ENCODE data around the gene ANGPTL4. TPM values are rescaled to one million over a fixed set of nuclear protein-coding genes. Genes with fewer than 3 reads are reported as not detected.
A peak's percentile ranks its signal among the peaks of the same experiment; 100 is the strongest.

Gene ANGPTL4
- total and polyA plus RNA-seq, 8 donors, result 2.8 to 169 (median 34.6) TPM

DNA sequence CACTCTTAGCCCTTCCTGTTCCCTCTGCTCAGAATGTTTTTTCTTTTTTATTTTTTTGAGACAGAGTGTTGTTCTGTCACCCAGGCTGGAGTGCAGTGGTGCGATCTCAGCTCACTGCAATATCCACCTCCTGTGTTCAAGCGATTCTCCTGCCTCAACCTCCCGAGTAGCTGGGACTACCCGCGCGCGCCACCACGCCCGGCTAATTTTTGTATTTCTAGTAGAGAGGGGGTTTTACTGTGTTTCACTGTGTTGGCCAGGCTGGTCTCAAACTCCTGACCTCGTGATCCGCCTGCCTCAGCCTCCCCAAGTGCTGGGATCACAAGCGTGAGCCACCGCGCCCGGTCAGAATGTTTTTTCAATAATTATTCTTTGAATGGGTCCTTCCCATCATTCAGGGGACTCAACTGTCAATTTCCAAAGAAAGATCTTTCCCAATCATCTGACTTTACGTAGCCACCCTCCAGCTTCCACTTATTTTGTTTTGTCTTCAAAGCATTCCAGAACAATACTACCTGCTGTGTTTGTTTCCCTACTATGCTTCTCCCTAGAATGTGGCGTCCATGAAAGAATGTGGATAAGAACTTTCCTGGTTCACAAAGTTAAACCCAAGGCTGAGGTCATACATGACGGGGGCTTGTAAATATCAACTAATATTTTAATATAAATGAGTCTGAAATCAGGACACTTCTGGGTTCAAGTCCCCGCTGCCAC lies 44.0 kb upstream of the ANGPTL4 start:
- Histone ChIP-seq H3K27me3 (no peaks in the 10 kb centered on the region), H3K4me1 (peaks cover 8 to 23% (median 9%) of the 10 kb centered on the region in 3 donors), H3K36me3 (peaks cover 0 to 18% (median 9%) of the 10 kb centered on the region in 3 donors), H3K4me3 (peak overlapping the region in 3 of 4 donors; percentile 61 to 93 (median 91)), H3K9me3 (no peaks in the 10 kb centered on the region), H3K27ac (no peak overlapping the region)
- DNase-seq, result no peak
- TF ChIP-seq, protein P1, sequence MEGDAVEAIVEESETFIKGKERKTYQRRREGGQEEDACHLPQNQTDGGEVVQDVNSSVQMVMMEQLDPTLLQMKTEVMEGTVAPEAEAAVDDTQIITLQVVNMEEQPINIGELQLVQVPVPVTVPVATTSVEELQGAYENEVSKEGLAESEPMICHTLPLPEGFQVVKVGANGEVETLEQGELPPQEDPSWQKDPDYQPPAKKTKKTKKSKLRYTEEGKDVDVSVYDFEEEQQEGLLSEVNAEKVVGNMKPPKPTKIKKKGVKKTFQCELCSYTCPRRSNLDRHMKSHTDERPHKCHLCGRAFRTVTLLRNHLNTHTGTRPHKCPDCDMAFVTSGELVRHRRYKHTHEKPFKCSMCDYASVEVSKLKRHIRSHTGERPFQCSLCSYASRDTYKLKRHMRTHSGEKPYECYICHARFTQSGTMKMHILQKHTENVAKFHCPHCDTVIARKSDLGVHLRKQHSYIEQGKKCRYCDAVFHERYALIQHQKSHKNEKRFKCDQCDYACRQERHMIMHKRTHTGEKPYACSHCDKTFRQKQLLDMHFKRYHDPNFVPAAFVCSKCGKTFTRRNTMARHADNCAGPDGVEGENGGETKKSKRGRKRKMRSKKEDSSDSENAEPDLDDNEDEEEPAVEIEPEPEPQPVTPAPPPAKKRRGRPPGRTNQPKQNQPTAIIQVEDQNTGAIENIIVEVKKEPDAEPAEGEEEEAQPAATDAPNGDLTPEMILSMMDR (IDR thresholded peaks at IDR 0.05), result no peak
- no peak for ATAC-seq
- intact Hi-C loops (cut with DNase I), result no loop called here
- no peak for FAIRE-seq
- WGBS, 2 donors, result 76 to 81% methylated on average over 19 of the region's 19 CpGs

DNA sequence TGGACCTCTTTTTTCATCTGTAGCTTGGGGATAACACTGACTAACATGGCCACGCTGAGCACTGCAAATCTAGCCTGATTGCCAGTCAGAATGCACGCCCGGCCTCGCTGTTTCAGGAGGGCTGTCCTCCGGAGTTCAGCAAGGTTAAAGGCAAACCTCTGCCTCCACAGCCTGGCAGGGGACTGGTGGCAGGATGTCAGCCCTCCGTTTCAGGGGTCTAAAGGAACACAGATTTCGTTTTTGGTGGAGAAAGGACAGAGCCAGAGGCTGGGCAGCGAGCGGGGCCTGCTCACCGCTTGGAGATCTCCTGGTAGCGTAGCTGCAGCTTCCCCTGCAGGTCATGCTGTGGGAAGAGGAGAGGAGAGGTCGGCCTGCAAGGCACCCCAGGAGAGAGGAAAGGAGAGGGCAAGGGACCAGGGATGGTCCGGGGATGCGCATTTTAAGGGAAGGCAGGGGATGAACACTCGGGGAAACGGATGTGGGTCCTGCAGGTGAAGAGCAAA lies 43.3 kb upstream of the ANGPTL4 start:
- Histone ChIP-seq H3K36me3 (peaks cover 0 to 12% (median 9%) of the 10 kb centered on the region in 3 donors), H3K4me1 (peaks cover 8 to 23% (median 9%) of the 10 kb centered on the region in 3 donors), H3K27ac (peak overlapping the region; percentile 61 to 80 (median 78)), H3K4me3 (peak overlapping the region; percentile 61 to 93 (median 76)), H3K9me3 (no peaks in the 10 kb centered on the region), H3K27me3 (no peaks in the 10 kb centered on the region)
- TF ChIP-seq, protein P1 (IDR thresholded peaks at IDR 0.05), result no peak
- 0 to 1% methylated on average over 15 to 16 of the region's 16 CpGs for WGBS, 2 donors
- peak; percentile 1 to 36 (median 9) for ATAC-seq
- FAIRE-seq, result no peak
- no peak for DNase-seq
- intact Hi-C loops (cut with DNase I), result no loop called here

DNA sequence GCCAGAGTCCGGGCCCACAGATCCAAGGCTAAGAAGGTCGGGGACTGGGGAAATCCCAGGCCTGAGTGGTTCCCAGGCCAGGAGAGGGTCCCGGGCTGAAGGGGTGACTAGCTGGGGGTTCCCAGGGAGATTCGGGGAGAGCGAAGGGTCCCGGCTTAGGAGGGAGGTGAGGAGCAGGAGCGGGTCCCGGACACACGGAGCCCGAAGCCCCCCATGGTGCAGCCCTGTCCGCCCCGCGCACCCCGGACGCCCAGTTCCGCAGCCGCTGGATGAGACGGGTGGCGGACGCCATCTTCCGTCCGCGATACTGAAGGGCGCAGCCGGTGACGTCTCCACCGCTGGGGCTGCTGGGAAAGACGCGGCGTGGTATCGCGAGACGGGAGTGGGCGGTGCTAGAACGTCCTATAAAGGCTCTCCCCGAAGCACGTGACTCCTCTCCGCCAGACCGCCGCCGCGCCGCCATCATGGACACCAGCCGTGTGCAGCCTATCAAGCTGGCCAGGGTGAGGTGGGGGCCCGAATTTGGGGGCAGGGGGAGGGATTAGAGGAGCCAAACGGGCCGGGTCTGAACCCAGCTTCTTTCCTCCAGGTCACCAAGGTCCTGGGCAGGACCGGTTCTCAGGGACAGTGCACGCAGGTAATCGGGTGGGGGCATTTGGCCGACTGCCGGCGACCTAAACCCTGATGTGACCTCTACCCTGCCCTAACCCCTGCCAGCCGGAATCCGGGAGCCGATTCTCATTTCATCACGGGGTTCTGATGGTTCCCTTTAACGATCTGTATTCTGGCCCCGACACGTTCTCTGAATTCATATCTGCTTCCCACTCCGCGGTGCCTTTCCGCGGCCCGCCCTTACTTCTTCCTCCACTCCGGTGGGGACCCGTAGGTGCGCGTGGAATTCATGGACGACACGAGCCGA lies 42.6 kb upstream of the ANGPTL4 start, which contains the start of the genes NDUFA7 and RPS28:
Gene NDUFA7, minus strand, starts transcription at position 309 of the 919 bp plus-strand sequence. Its CDS starts 17 bp downstream, at position 292.
Gene RPS28, plus strand, starts transcription at position 430 of the 919 bp plus-strand sequence. Its CDS starts 35 bp downstream, at position 465.
- H3K4me1 ChIP-seq, result peaks cover 8 to 23% (median 9%) of the 10 kb centered on the region in 3 donors
- WGBS, 2 donors, result 0% methylated on average over 66 to 72 of the region's 72 CpGs

DNA sequence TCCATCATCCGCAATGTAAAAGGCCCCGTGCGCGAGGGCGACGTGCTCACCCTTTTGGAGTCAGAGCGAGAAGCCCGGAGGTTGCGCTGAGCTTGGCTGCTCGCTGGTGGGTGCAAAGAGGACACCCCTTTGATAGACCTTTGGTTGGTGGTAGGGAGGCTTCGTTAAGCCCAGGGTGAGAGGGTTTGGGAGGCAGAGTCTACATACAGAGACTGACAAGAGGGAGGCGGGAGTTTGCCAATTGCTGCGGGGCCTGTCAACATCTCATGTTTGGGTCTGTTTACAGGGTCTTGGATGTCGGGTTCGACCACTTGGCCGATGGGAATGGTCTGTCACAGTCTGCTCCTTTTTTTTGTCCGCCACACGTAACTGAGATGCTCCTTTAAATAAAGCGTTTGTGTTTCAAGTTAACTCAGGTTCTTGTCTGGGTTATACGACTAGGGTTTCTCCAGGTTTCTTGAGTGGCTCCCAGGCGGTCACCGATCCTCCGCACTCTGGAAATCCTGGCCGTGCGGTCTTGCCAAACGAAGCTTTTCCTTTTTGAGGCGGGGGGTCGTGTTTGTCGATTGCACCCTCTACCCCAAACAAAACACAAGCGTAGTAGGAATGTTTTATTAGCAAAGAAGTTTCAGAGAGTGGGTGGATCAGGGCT lies 41.8 kb upstream of the ANGPTL4 start:
- no peak for DNase-seq
- WGBS, 2 donors, result 8 to 12% methylated on average over 30 of the region's 30 CpGs
- Histone ChIP-seq H3K27ac (peak overlapping the region in 1 of 4 donors; percentile 61), H3K36me3 (peaks cover 0 to 9% (median 6%) of the 10 kb centered on the region in 3 donors), H3K27me3 (no peaks in the 10 kb centered on the region), H3K4me3 (peak overlapping the region; percentile 61 to 93 (median 76)), H3K9me3 (no peaks in the 10 kb centered on the region), H3K4me1 (peaks cover 8 to 23% (median 9%) of the 10 kb centered on the region in 3 donors)
- TF ChIP-seq, protein P1 (IDR thresholded peaks at IDR 0.05), result no peak
- ATAC-seq, result peak in 1 of 4 donors; percentile 23
- FAIRE-seq, result no peak
- intact Hi-C loops (cut with DNase I), result no loop called here

More for the DNA sequence above, 42.6 kb upstream of the ANGPTL4 start, which contains the start of the genes NDUFA7 and RPS28:
- Histone ChIP-seq H3K27me3 (no peaks in the 10 kb centered on the region), H3K4me3 (peak within 1 kb of the TSS; percentile 61 to 93 (median 76)), H3K36me3 (peaks cover 0 to 9% (median 6%) of the 10 kb centered on the region in 3 donors), H3K9me3 (no peaks in the 10 kb centered on the region), H3K27ac (peak within 1 kb of the TSS; percentile 61 to 80 (median 78))
- peak; percentile 95 to 98 (median 95) for ATAC-seq
- intact Hi-C loops (cut with DNase I), result no loop called here
- no peak for FAIRE-seq
- DNase-seq, result peak; percentile 94 to 99 (median 98)
- TF ChIP-seq, protein P1 (IDR thresholded peaks at IDR 0.05), result no peak
